Subcutaneous abdominal adipose tissue (tissue), 5 donors: Measurements from ENCODE around the gene CHIC1.
"Not testable (repeated sequence)": the region's sequence is repeated elsewhere in the genome, so short reads cannot be mapped to it uniquely, and the experiment has no call there.

ENCODE experiments used
- H3K27ac ChIP-seq: one replicate; pipeline ENCODE4 v1.7.0; 2013; ENCODE audit warnings: low read depth, mild to moderate bottlenecking, inconsistent platforms, low read length, moderate library complexity
- H3K27me3 ChIP-seq, 5 donors: one replicate each; pipeline ENCODE4 v1.7.0; 2013; ENCODE audit warnings: low read length in 5 of 5, inconsistent platforms in 1 of 5; ENCODE audit not compliant: control insufficient read depth in 5 of 5, insufficient read depth in 4 of 5
- H3K36me3 ChIP-seq, 5 donors: one replicate each; pipeline ENCODE4 v1.7.0; 2013; ENCODE audit warnings: low read length in 5 of 5; ENCODE audit not compliant: control insufficient read depth in 5 of 5, insufficient read depth in 5 of 5
- H3K4me1 ChIP-seq, 5 donors: one replicate each; pipeline ENCODE4 v1.7.0; 2013; ENCODE audit warnings: low read length in 5 of 5, mild to moderate bottlenecking in 3 of 5, moderate library complexity in 1 of 5; ENCODE audit not compliant: control insufficient read depth in 5 of 5, insufficient read depth in 5 of 5
- H3K4me3 ChIP-seq, 5 donors: one replicate each; pipeline ENCODE4 v1.7.0; 2013; ENCODE audit warnings: low read length in 5 of 5, low read depth in 1 of 5
- H3K9ac ChIP-seq, 5 donors: one replicate each; pipeline ENCODE4 v1.7.0; 2013; ENCODE audit warnings: low read length in 5 of 5, mild to moderate bottlenecking in 4 of 5, moderate library complexity in 3 of 5
- H3K9me3 ChIP-seq, 5 donors: one replicate each; pipeline ENCODE4 v1.7.0; 2013; ENCODE audit warnings: low read length in 5 of 5; ENCODE audit not compliant: control insufficient read depth in 5 of 5
- donor health status: healthy.
- donor health status: healthy.
- donor health status: healthy.
- donor health status: healthy.
- donor health status: healthy.

The CHIC1 gene

GRCh38 chrX:73581002-73581628 lies 18.1 kb downstream of the CHIC1 start:
- H3K4me3 ChIP-seq: no peak overlapping the region
- peaks cover 0 to 1% (median 0%) of the 10 kb centered on the region in 5 donors for H3K36me3 ChIP-seq
- H3K4me1 ChIP-seq: no peaks in the 10 kb centered on the region
- no peaks in the 10 kb centered on the region for H3K27me3 ChIP-seq
- no peak overlapping the region for H3K27ac ChIP-seq
- H3K9me3 ChIP-seq: no peaks in the 10 kb centered on the region
- H3K9ac ChIP-seq: no peak overlapping the region

- not testable (repeated sequence) for H3K9ac ChIP-seq, H3K4me3 ChIP-seq, H3K4me1 ChIP-seq, H3K27ac ChIP-seq, H3K27me3 ChIP-seq, H3K9me3 ChIP-seq, H3K36me3 ChIP-seq
These were observed 34.8 kb downstream of the CHIC1 start for GRCh38 chrX:73597758-73598157.

GRCh38 chrX:73615022-73615421 lies 52.0 kb downstream of the CHIC1 start:
- Histone ChIP-seq H3K27me3 (peaks cover 0 to 6% (median 0%) of the 10 kb centered on the region in 5 donors), H3K9me3 (peaks cover 8 to 18% (median 11%) of the 10 kb centered on the region in 5 donors), H3K9ac (no peak overlapping the region), H3K36me3 (no peaks in the 10 kb centered on the region), H3K4me1 (no peaks in the 10 kb centered on the region), H3K4me3 (no peak overlapping the region), H3K27ac (no peak overlapping the region)

- not testable (repeated sequence) for H3K36me3 ChIP-seq, H3K9ac ChIP-seq, H3K4me3 ChIP-seq, H3K27ac ChIP-seq, H3K27me3 ChIP-seq, H3K4me1 ChIP-seq
- H3K9me3 ChIP-seq: peaks cover 9 to 39% (median 27%) of the 10 kb centered on the region in 5 donors
These were observed 78.7 kb downstream of the CHIC1 start for GRCh38 chrX:73641669-73642068.

GRCh38 chrX:73647212-73647611 lies 84.2 kb downstream of the CHIC1 start:
- Histone ChIP-seq H3K4me1 (no peaks in the 10 kb centered on the region), H3K9ac (no peak overlapping the region), H3K9me3 (peaks cover 0 to 26% (median 15%) of the 10 kb centered on the region in 5 donors), H3K27me3 (peaks cover 0 to 6% (median 0%) of the 10 kb centered on the region in 5 donors), H3K4me3 (no peak overlapping the region), H3K27ac (no peak overlapping the region), H3K36me3 (no peaks in the 10 kb centered on the region)

GRCh38 chrX:73647632-73648322 lies 84.8 kb downstream of the CHIC1 start:
- Histone ChIP-seq H3K4me1 (no peaks in the 10 kb centered on the region), H3K27me3 (peaks cover 0 to 6% (median 0%) of the 10 kb centered on the region in 5 donors), H3K4me3 (no peak overlapping the region), H3K9me3 (peaks cover 0 to 26% (median 17%) of the 10 kb centered on the region in 5 donors), H3K27ac (no peak overlapping the region), H3K9ac (no peak overlapping the region), H3K36me3 (no peaks in the 10 kb centered on the region)

GRCh38 chrX:73661322-73661721 lies 98.3 kb downstream of the CHIC1 start:
- peaks cover 0 to 33% (median 21%) of the 10 kb centered on the region in 5 donors for H3K9me3 ChIP-seq
- H3K9ac ChIP-seq, H3K27me3 ChIP-seq, H3K36me3 ChIP-seq, H3K4me1 ChIP-seq, H3K27ac ChIP-seq, H3K4me3 ChIP-seq: not testable (repeated sequence)

- Histone ChIP-seq H3K4me1 (no peaks in the 10 kb centered on the region), H3K36me3 (no peaks in the 10 kb centered on the region), H3K9me3 (peaks cover 8 to 19% (median 15%) of the 10 kb centered on the region in 5 donors), H3K9ac (no peak overlapping the region), H3K4me3 (no peak overlapping the region), H3K27me3 (peaks cover 0 to 5% (median 0%) of the 10 kb centered on the region in 5 donors), H3K27ac (no peak overlapping the region)
These were observed 105.8 kb downstream of the CHIC1 start for GRCh38 chrX:73668779-73669178.

GRCh38 chrX:73681408-73681807 lies 118.4 kb downstream of the CHIC1 start:
- peaks cover 0 to 4% (median 0%) of the 10 kb centered on the region in 5 donors for H3K36me3 ChIP-seq
- H3K9ac ChIP-seq: no peak overlapping the region
- no peak overlapping the region for H3K27ac ChIP-seq
- H3K4me3 ChIP-seq: no peak overlapping the region
- peaks cover 0 to 4% (median 3%) of the 10 kb centered on the region in 5 donors for H3K27me3 ChIP-seq
- peaks cover 0 to 5% (median 0%) of the 10 kb centered on the region in 5 donors for H3K9me3 ChIP-seq
- H3K4me1 ChIP-seq: no peaks in the 10 kb centered on the region

GRCh38 chrX:73683236-73683859 lies 120.4 kb downstream of the CHIC1 start:
- Histone ChIP-seq H3K27me3 (peaks cover 0 to under 1% (median 0%) of the 10 kb centered on the region in 5 donors), H3K9me3 (no peaks in the 10 kb centered on the region), H3K4me1 (no peaks in the 10 kb centered on the region), H3K9ac (no peak overlapping the region), H3K4me3 (no peak overlapping the region), H3K27ac (no peak overlapping the region), H3K36me3 (peaks cover 0 to 4% (median 0%) of the 10 kb centered on the region in 5 donors)
